Neutrophil (primary cell): ENCODE data around the gene DSCAML1.

Source experiments
- H3K27ac ChIP-seq: fragments of 200-600 bp; sonication (generic); 2 replicates; pipeline ENCODE4 v1.5.1; 2016; ENCODE audit warnings: mild to moderate bottlenecking, moderate library complexity
- H3K27me3 ChIP-seq: fragments of 200-600 bp; sonication (generic); 2 replicates; pipeline ENCODE4 v1.6.0; 2016; ENCODE audit warnings: mild to moderate bottlenecking
- H3K36me3 ChIP-seq: fragments of 200-600 bp; sonication (generic); 2 replicates; pipeline ENCODE4 v1.5.1; 2017
- H3K4me1 ChIP-seq, 2 experiments: fragments of 200-600 bp in 1 of 2; sonication (generic) in 1 of 2; 1 replicate in 1 of 2; 2 replicates in 1 of 2; pipeline versions ENCODE4 v1.5.1 to v1.6.1; 2013 to 2016; ENCODE audit warnings: low read depth in 1 of 2, low read length in 1 of 2, mild to moderate bottlenecking in 1 of 2, moderate library complexity in 1 of 2; ENCODE audit not compliant: control insufficient read depth in 1 of 2, insufficient read depth in 1 of 2
- H3K4me3 ChIP-seq, 2 experiments: fragments of 200-600 bp in 1 of 2; sonication (generic) in 1 of 2; 1 replicate in 1 of 2; 2 replicates in 1 of 2; pipeline ENCODE4 v1.5.1; 2013 to 2016; ENCODE audit warnings: low read depth in 1 of 2, low read length in 1 of 2, mild to moderate bottlenecking in 1 of 2, moderate library complexity in 1 of 2
- H3K9me3 ChIP-seq: fragments of 200-600 bp; sonication (generic); 2 replicates; pipeline ENCODE4 v1.5.1; 2016
- TF ChIP-seq, protein P1 (sequence below): fragments of 200-600 bp; sonication (generic); IDR thresholded peaks from 2 replicates; pipeline ENCODE4 v1.5.1; 2016; ENCODE audit warnings: antibody characterized with exemption

DSCAML1 gene

DNA sequence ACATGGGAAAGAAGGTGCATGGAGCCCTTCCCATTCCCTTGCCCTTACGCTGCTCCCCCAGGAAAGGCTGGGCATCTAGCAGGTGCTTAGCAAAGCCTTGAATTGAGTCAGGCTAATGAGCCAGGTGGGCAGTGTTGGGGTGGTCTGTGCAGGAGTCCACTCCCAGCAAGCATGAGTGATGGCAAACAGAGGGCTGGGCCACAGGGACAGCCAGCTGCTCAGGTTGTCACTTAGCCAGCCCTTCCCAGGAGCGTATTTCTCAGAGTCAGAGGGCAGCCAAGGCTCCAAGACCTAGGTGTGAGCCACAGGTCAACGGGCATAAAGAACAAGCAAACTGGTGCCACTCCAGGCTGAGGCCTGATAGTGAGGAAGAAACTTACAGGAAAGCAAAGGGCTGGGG lies 149.8 kb downstream of the DSCAML1 start:
- Histone ChIP-seq H3K4me1 (no peaks in the 10 kb centered on the region), H3K27me3 (no peaks in the 10 kb centered on the region), H3K27ac (no peak overlapping the region), H3K9me3 (no peaks in the 10 kb centered on the region), H3K4me3 (no peak overlapping the region), H3K36me3 (no peaks in the 10 kb centered on the region)
- TF ChIP-seq, protein P1, sequence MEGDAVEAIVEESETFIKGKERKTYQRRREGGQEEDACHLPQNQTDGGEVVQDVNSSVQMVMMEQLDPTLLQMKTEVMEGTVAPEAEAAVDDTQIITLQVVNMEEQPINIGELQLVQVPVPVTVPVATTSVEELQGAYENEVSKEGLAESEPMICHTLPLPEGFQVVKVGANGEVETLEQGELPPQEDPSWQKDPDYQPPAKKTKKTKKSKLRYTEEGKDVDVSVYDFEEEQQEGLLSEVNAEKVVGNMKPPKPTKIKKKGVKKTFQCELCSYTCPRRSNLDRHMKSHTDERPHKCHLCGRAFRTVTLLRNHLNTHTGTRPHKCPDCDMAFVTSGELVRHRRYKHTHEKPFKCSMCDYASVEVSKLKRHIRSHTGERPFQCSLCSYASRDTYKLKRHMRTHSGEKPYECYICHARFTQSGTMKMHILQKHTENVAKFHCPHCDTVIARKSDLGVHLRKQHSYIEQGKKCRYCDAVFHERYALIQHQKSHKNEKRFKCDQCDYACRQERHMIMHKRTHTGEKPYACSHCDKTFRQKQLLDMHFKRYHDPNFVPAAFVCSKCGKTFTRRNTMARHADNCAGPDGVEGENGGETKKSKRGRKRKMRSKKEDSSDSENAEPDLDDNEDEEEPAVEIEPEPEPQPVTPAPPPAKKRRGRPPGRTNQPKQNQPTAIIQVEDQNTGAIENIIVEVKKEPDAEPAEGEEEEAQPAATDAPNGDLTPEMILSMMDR, result no peak

- TF ChIP-seq, protein P1, result no peak
- Histone ChIP-seq H3K36me3 (no peaks in the 10 kb centered on the region), H3K4me1 (no peaks in the 10 kb centered on the region), H3K9me3 (no peaks in the 10 kb centered on the region), H3K27me3 (no peaks in the 10 kb centered on the region), H3K4me3 (no peak overlapping the region), H3K27ac (no peak overlapping the region)
Measured at GRCh38 chr11:117646411-117646810, 150.6 kb downstream of the DSCAML1 start.

DNA sequence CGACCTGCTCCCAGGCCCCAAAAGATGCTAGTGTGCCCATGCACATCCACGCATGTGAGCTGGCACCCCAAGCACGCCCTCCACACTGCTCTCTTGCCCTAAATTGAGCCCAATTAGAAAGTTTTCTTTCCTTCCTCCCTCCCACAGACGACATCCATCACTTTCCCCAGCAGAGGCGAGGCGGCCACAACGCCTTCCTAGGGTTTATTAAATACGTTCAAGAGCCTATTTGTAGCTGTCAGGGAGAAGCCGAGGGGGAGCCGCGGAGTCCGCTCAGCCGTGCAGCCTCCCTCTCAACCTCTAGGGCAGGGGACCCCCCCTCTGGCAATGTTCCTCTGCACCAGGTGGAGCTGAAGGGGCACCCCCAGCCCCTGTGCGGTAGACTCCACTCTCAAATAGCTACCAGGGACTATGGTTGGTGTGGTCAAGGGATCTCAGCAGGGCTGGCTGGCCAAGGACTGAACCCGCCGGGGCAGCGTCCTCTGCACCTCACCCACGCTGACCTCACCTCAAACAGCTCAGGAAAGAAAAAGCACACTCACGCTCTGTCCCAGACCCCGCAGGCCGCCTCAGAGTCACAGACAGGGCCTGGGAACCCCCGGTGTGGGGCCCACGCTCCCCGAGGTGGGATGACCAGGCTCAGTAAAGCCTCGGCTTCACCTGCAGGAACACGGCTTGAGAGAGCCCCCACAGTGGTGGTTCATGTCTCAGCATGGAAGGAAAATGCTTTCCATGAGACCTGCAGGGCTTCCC lies 152.4 kb downstream of the DSCAML1 start:
- Histone ChIP-seq H3K9me3 (no peaks in the 10 kb centered on the region), H3K27ac (no peak overlapping the region), H3K4me3 (no peak overlapping the region), H3K4me1 (no peaks in the 10 kb centered on the region), H3K36me3 (no peaks in the 10 kb centered on the region), H3K27me3 (no peaks in the 10 kb centered on the region)
- TF ChIP-seq, protein P1, result no peak

DNA sequence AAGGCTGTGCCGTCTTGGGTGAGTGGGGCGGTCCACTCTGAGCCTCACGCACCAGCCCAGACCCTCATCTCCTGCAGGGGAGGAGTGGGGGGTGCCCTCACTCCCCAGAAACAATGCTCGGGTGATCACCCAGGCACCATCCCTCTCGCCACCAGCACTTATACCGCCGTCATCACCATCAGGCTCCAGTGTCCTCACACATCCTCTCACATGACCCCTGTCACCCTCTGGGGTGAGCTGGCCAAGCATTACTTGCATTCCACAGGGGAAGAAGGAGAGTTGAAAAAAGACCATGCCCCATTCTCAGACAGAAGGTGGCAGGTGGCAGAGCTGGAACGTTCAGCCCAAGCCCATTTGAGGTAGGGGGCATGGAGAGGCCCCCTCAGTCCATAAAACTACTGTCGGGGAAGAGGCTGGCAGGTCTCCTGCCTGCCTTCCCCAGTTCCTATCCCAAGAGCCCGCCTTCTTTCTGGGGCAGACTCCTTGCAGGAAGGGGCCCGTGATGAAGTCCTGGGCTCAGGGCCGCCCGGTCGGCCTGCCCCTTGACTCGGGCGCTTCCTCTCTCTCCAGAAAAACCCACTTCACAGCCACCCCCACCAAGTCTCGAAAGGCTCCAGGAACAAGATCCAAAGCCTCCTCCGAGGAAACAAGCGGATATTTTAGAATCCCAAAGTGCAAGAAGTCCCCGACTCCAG lies 153.3 kb downstream of the DSCAML1 start:
- no peak overlapping the region for H3K27ac ChIP-seq
- H3K4me1 ChIP-seq, result no peaks in the 10 kb centered on the region
- H3K36me3 ChIP-seq, result no peaks in the 10 kb centered on the region
- no peaks in the 10 kb centered on the region for H3K9me3 ChIP-seq
- TF ChIP-seq, protein P1, result no peak
- no peak overlapping the region for H3K4me3 ChIP-seq
- no peaks in the 10 kb centered on the region for H3K27me3 ChIP-seq

- Histone ChIP-seq H3K9me3 (no peaks in the 10 kb centered on the region), H3K27ac (no peak overlapping the region), H3K36me3 (no peaks in the 10 kb centered on the region), H3K4me3 (no peak overlapping the region), H3K27me3 (no peaks in the 10 kb centered on the region), H3K4me1 (no peaks in the 10 kb centered on the region)
- TF ChIP-seq, protein P1, result no peak
Measured at GRCh38 chr11:117642835-117643234, 154.2 kb downstream of the DSCAML1 start.
